ENCODE measurements around the gene ZNF484.

GRCh38 chr9:92890761-92891160, 12.9 kb upstream of the ZNF484 start:
- TF ChIP-seq, protein P1, sequence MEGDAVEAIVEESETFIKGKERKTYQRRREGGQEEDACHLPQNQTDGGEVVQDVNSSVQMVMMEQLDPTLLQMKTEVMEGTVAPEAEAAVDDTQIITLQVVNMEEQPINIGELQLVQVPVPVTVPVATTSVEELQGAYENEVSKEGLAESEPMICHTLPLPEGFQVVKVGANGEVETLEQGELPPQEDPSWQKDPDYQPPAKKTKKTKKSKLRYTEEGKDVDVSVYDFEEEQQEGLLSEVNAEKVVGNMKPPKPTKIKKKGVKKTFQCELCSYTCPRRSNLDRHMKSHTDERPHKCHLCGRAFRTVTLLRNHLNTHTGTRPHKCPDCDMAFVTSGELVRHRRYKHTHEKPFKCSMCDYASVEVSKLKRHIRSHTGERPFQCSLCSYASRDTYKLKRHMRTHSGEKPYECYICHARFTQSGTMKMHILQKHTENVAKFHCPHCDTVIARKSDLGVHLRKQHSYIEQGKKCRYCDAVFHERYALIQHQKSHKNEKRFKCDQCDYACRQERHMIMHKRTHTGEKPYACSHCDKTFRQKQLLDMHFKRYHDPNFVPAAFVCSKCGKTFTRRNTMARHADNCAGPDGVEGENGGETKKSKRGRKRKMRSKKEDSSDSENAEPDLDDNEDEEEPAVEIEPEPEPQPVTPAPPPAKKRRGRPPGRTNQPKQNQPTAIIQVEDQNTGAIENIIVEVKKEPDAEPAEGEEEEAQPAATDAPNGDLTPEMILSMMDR (IDR thresholded peaks at IDR 0.05) = no peak
- TF ChIP-seq POLR2A (IDR thresholded peaks at IDR 0.05) = no peak

All from prostate gland (tissue), 2 donors.